Karpas-422 (cell line): ENCODE results near the gene GAREM2. TPM values are rescaled to one million over a fixed set of nuclear protein-coding genes. Genes with fewer than 3 reads are reported as not detected.

Experiments
- DNase-seq: peaks from one replicate; pipeline ENCODE4 v3.0.0-alpha.2; 2015
- H2AFZ ChIP-seq: fragments of 200-600 bp; sonication (generic); 2 replicates; pipeline ENCODE4 v1.6.1; 2014; ENCODE audit warnings: antibody characterized with exemption, low read length, mixed read lengths
- H3K27ac ChIP-seq: fragments of 200-600 bp; sonication (generic); 2 replicates; pipeline ENCODE4 v1.5.1; 2014; ENCODE audit warnings: mild to moderate bottlenecking, low read length, moderate library complexity
- H3K27me3 ChIP-seq: fragments of 200-600 bp; sonication (generic); 2 replicates; pipeline ENCODE4 v1.6.1; 2014; ENCODE audit warnings: low read length, mixed read lengths
- H3K36me3 ChIP-seq: fragments of 200-600 bp; sonication (generic); 2 replicates; pipeline ENCODE4 v1.6.1; 2014; ENCODE audit warnings: low read length, mixed read lengths; ENCODE audit not compliant: insufficient read depth
- H3K4me1 ChIP-seq: fragments of 200-600 bp; sonication (generic); 2 replicates; pipeline ENCODE4 v1.6.1; 2014; ENCODE audit warnings: mild to moderate bottlenecking, low read length, mixed read lengths
- H3K4me2 ChIP-seq: fragments of 200-600 bp; sonication (generic); 2 replicates; pipeline ENCODE4 v1.6.1; 2014; ENCODE audit warnings: low read length, low read depth, mild to moderate bottlenecking; ENCODE audit not compliant: poor library complexity, severe bottlenecking
- H3K4me3 ChIP-seq: fragments of 200-600 bp; sonication (generic); 2 replicates; pipeline ENCODE4 v1.5.1; 2014; ENCODE audit warnings: mild to moderate bottlenecking, antibody characterized with exemption, low read length, mixed read lengths
- H3K79me2 ChIP-seq: fragments of 200-600 bp; sonication (generic); 2 replicates; pipeline ENCODE4 v1.6.1; 2014; ENCODE audit warnings: mild to moderate bottlenecking, low read length, mixed read lengths
- H3K9ac ChIP-seq: fragments of 200-600 bp; sonication (generic); 2 replicates; pipeline ENCODE4 v1.6.0; 2014; ENCODE audit warnings: low read length
- H3K9me2 ChIP-seq: fragments of 200-600 bp; sonication (generic), shearing (Covaris generic); replicated peaks from 2 replicates; pipeline ENCODE4 v1.6.0; 2014; ENCODE audit warnings: mild to moderate bottlenecking, low read length, moderate library complexity; ENCODE audit not compliant: insufficient read depth
- H3K9me3 ChIP-seq: fragments of 300-700, 200-600 bp; sonication (generic); 2 replicates; pipeline ENCODE4 v1.6.1; 2014; ENCODE audit warnings: low read length, mixed read lengths
- H4K20me1 ChIP-seq: fragments of 200-600 bp; sonication (generic); 2 replicates; pipeline ENCODE4 v1.6.1; 2014; ENCODE audit warnings: mild to moderate bottlenecking, antibody characterized with exemption, low read length, low read depth; ENCODE audit not compliant: insufficient read depth
- total RNA-seq: library from RNA; depleted of rRNA; stranded (reverse); fragments of >200 nt; shearing (Covaris generic); gene quantifications from 2 replicates; pipeline ENCODE4 v1.2.3, GENCODE V29; 2014; ENCODE audit warnings: low replicate concordance; rRNA removed

GAREM2 gene
- total RNA-seq, result not detected in 2 replicates

- Histone ChIP-seq H3K36me3 (no peaks in the 10 kb centered on the region), H3K9me2 (no peaks in the 10 kb centered on the region), H4K20me1 (no peaks in the 10 kb centered on the region), H3K9me3 (no peaks in the 10 kb centered on the region), H3K9ac (no peak within 1 kb of the TSS), H3K79me2 (no peaks in the 10 kb centered on the region), H3K4me3 (no peak within 1 kb of the TSS), H3K4me2 (no peak within 1 kb of the TSS), H3K27ac (no peak within 1 kb of the TSS), H3K4me1 (no peaks in the 10 kb centered on the region), H3K27me3 (no peaks in the 10 kb centered on the region), H2AFZ (no peak within 1 kb of the TSS)
- DNase-seq, result no peak
Observed at GRCh38 chr2:26172871-26173775, at the start of gene GAREM2. TSS of gene GAREM2 (plus strand) at chr2:26173088. CDS start at chr2:26173221, 133 bp downstream.

GRCh38 chr2:26123426-26123825, 49.5 kb upstream of the GAREM2 start:
- no peak overlapping the region for H3K4me2 ChIP-seq
- H3K79me2 ChIP-seq, result peaks cover 87% of the 10 kb centered on the region
- no peak overlapping the region for H2AFZ ChIP-seq
- peaks cover under 1% of the 10 kb centered on the region; the same call in 1 of the 2 replicates for H3K36me3 ChIP-seq
- H3K9me3 ChIP-seq, result no peaks in the 10 kb centered on the region
- H3K27ac ChIP-seq, result no peak overlapping the region
- H4K20me1 ChIP-seq, result peaks cover 4% of the 10 kb centered on the region; the same call in 1 of the 2 replicates
- no peaks in the 10 kb centered on the region for H3K4me1 ChIP-seq
- DNase-seq, result no peak
- no peak overlapping the region for H3K9ac ChIP-seq
- H3K27me3 ChIP-seq, result no peaks in the 10 kb centered on the region
- H3K4me3 ChIP-seq, result no peak overlapping the region
- H3K9me2 ChIP-seq, result no peaks in the 10 kb centered on the region

GRCh38 chr2:26126074-26126473, 46.8 kb upstream of the GAREM2 start:
- Histone ChIP-seq H3K4me1 (no peaks in the 10 kb centered on the region), H3K36me3 (peaks cover 10% of the 10 kb centered on the region; the same call in 1 of the 2 replicates), H3K4me2 (no peak overlapping the region), H3K27ac (no peak overlapping the region), H3K27me3 (no peaks in the 10 kb centered on the region), H3K9me3 (no peaks in the 10 kb centered on the region), H3K9me2 (no peaks in the 10 kb centered on the region), H3K79me2 (peaks cover 80% of the 10 kb centered on the region), H2AFZ (no peak overlapping the region), H3K4me3 (no peak overlapping the region), H3K9ac (no peak overlapping the region), H4K20me1 (peaks cover 4% of the 10 kb centered on the region; the same call in 1 of the 2 replicates)
- DNase-seq, result no peak

GRCh38 chr2:26128176-26128575, 44.7 kb upstream of the GAREM2 start:
- Histone ChIP-seq H3K27me3 (no peaks in the 10 kb centered on the region), H3K36me3 (peaks cover 10% of the 10 kb centered on the region; the same call in 1 of the 2 replicates), H3K27ac (no peak overlapping the region), H3K4me3 (no peak overlapping the region), H2AFZ (no peak overlapping the region), H3K79me2 (peaks cover 76% of the 10 kb centered on the region), H3K9me3 (no peaks in the 10 kb centered on the region), H3K9me2 (no peaks in the 10 kb centered on the region), H3K4me2 (no peak overlapping the region), H3K4me1 (no peaks in the 10 kb centered on the region), H3K9ac (no peak overlapping the region), H4K20me1 (peaks cover 4% of the 10 kb centered on the region; the same call in 1 of the 2 replicates)
- no peak for DNase-seq

GRCh38 chr2:26130763-26131162, 42.1 kb upstream of the GAREM2 start:
- Histone ChIP-seq H3K9me2 (no peaks in the 10 kb centered on the region), H3K4me1 (no peaks in the 10 kb centered on the region), H3K36me3 (peaks cover 18% of the 10 kb centered on the region; the same call in 1 of the 2 replicates), H4K20me1 (peaks cover 4% of the 10 kb centered on the region; the same call in 1 of the 2 replicates), H3K27ac (no peak overlapping the region), H3K9ac (no peak overlapping the region), H2AFZ (no peak overlapping the region), H3K4me3 (no peak overlapping the region), H3K27me3 (no peaks in the 10 kb centered on the region), H3K4me2 (no peak overlapping the region), H3K9me3 (no peaks in the 10 kb centered on the region), H3K79me2 (peaks cover 54% of the 10 kb centered on the region)
- no peak for DNase-seq

GRCh38 chr2:26136451-26136850, 36.4 kb upstream of the GAREM2 start:
- Histone ChIP-seq H3K4me1 (no peaks in the 10 kb centered on the region), H4K20me1 (no peaks in the 10 kb centered on the region), H3K9me2 (no peaks in the 10 kb centered on the region), H3K4me2 (no peak overlapping the region), H2AFZ (no peak overlapping the region), H3K79me2 (peaks cover 10% of the 10 kb centered on the region), H3K27me3 (no peaks in the 10 kb centered on the region), H3K4me3 (no peak overlapping the region), H3K36me3 (peaks cover 8% of the 10 kb centered on the region; the same call in 1 of the 2 replicates), H3K9ac (no peak overlapping the region), H3K9me3 (no peaks in the 10 kb centered on the region), H3K27ac (no peak overlapping the region)
- DNase-seq, result no peak

- H3K27me3 ChIP-seq, result no peaks in the 10 kb centered on the region
- no peak overlapping the region for H2AFZ ChIP-seq
- no peaks in the 10 kb centered on the region for H4K20me1 ChIP-seq
- H3K4me3 ChIP-seq, result no peak overlapping the region
- no peak for DNase-seq
- H3K4me1 ChIP-seq, result no peaks in the 10 kb centered on the region
- no peak overlapping the region for H3K27ac ChIP-seq
- H3K9me2 ChIP-seq, result no peaks in the 10 kb centered on the region
- H3K4me2 ChIP-seq, result no peak overlapping the region
- H3K36me3 ChIP-seq, result peaks cover 6% of the 10 kb centered on the region; the same call in 1 of the 2 replicates
- H3K9me3 ChIP-seq, result no peaks in the 10 kb centered on the region
- no peaks in the 10 kb centered on the region for H3K79me2 ChIP-seq
- no peak overlapping the region for H3K9ac ChIP-seq
Observed at GRCh38 chr2:26139269-26140183, 33.4 kb upstream of the GAREM2 start.
